Cardiac muscle cell (in vitro differentiated cells and primary cell): ENCODE results near the gene PTH2R. TPM values are rescaled to one million over a fixed set of nuclear protein-coding genes. Genes with fewer than 3 reads are reported as not detected.
A peak's percentile ranks its signal among the peaks of the same experiment; 100 is the strongest.

ENCODE experiments used
- DNase-seq, 2 donors: peaks; one replicate each; pipeline versions ENCODE4 v3.0.0 to v3.0.0-alpha.2; 2010 to 2017; ENCODE audit warnings: low read depth in 1 of 2, low spot score in 1 of 2
- H3K27ac ChIP-seq: fragments of 200-600 bp; sonication (generic); 2 replicates; pipeline ENCODE4 v1.5.1; 2016
- H3K27me3 ChIP-seq: fragments of 200-600 bp; sonication (generic); 2 replicates; pipeline ENCODE4 v1.6.0; 2016; ENCODE audit warnings: control low read depth
- H3K36me3 ChIP-seq: fragments of 200-600 bp; sonication (generic); 2 replicates; pipeline ENCODE4 v1.5.1; 2016; ENCODE audit warnings: control low read depth
- H3K4me1 ChIP-seq: fragments of 200-600 bp; sonication (generic); 2 replicates; pipeline ENCODE4 v1.8.1; 2017; ENCODE audit warnings: low read depth, mild to moderate bottlenecking, mixed run types
- H3K4me3 ChIP-seq: fragments of 200-600 bp; sonication (generic); 2 replicates; pipeline ENCODE4 v1.5.1; 2016; ENCODE audit warnings: mild to moderate bottlenecking
- H3K9me3 ChIP-seq: fragments of 200-600 bp; sonication (generic); 2 replicates; pipeline ENCODE4 v1.5.1; 2017; ENCODE audit warnings: low read depth, mild to moderate bottlenecking, control low read depth
- polyA plus RNA-seq: library from polyadenylated mRNA; unstranded; fragments of >200 nt; fragmentation: Nextera tagmentation; extraction: Ambion mirVana; gene quantifications from 2 replicates; pipeline ENCODE4 v1.2.1, GENCODE V29; 2016
- total RNA-seq: library from RNA; depleted of rRNA; stranded (reverse); fragments of >200 nt; gene quantifications from 2 replicates; pipeline ENCODE4 v1.2.3, GENCODE V29; 2016
- TF ChIP-seq, protein P1 (sequence below): IDR thresholded peaks from 2 replicates; pipeline ENCODE4 v1.5.1; 2012; ENCODE audit warnings: low read depth, mild to moderate bottlenecking, low read length

The PTH2R gene
- total and polyA plus RNA-seq, 2 experiments from 2014 or later, result 0.09 TPM; not detected in 1

GRCh38 chr2:208407667-208408066 is 1.1 kb downstream of the PTH2R start:
- Histone ChIP-seq H3K4me1 (no peaks in the 10 kb centered on the region), H3K4me3 (no peak overlapping the region), H3K27ac (no peak overlapping the region), H3K9me3 (no peaks in the 10 kb centered on the region), H3K36me3 (no peaks in the 10 kb centered on the region), H3K27me3 (peaks cover 66% of the 10 kb centered on the region)
- DNase-seq, result peak; percentile 20 to 30
- TF ChIP-seq, protein P1, sequence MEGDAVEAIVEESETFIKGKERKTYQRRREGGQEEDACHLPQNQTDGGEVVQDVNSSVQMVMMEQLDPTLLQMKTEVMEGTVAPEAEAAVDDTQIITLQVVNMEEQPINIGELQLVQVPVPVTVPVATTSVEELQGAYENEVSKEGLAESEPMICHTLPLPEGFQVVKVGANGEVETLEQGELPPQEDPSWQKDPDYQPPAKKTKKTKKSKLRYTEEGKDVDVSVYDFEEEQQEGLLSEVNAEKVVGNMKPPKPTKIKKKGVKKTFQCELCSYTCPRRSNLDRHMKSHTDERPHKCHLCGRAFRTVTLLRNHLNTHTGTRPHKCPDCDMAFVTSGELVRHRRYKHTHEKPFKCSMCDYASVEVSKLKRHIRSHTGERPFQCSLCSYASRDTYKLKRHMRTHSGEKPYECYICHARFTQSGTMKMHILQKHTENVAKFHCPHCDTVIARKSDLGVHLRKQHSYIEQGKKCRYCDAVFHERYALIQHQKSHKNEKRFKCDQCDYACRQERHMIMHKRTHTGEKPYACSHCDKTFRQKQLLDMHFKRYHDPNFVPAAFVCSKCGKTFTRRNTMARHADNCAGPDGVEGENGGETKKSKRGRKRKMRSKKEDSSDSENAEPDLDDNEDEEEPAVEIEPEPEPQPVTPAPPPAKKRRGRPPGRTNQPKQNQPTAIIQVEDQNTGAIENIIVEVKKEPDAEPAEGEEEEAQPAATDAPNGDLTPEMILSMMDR, result peak; percentile 23

DNA sequence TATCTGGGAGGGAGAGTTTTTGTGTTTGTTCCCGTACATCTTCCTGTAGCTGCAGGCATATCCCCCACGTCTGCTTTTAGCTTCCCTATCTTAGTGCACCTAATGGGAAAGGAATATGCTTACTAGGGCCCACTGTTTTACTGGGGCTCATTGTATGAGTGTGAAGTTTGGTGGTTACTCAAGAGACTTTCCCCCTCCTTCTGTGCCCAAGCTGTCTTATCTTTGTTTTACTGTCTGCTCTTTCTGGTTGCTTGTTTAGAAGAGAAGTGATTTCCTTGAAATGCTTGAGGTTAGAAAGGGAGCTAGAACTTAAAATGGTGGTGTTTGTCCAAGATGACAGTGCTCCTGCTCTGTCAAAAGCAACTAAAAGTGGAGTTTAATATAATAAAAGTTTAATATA is 7.3 kb downstream of the PTH2R start:
- no peaks in the 10 kb centered on the region for H3K36me3 ChIP-seq
- H3K9me3 ChIP-seq, result no peaks in the 10 kb centered on the region
- H3K27me3 ChIP-seq, result peaks cover 11% of the 10 kb centered on the region
- TF ChIP-seq, protein P1, result no peak
- no peak for DNase-seq
- H3K4me3 ChIP-seq, result no peak overlapping the region
- no peaks in the 10 kb centered on the region for H3K4me1 ChIP-seq
- H3K27ac ChIP-seq, result no peak overlapping the region

- Histone ChIP-seq H3K9me3 (no peaks in the 10 kb centered on the region), H3K27me3 (no peaks in the 10 kb centered on the region), H3K4me1 (no peaks in the 10 kb centered on the region), H3K36me3 (no peaks in the 10 kb centered on the region), H3K4me3 (no peak overlapping the region), H3K27ac (no peak overlapping the region)
- DNase-seq, result no peak
- TF ChIP-seq, protein P1, result no peak
Observed at GRCh38 chr2:208415255-208415654, 8.7 kb downstream of the PTH2R start.

DNA sequence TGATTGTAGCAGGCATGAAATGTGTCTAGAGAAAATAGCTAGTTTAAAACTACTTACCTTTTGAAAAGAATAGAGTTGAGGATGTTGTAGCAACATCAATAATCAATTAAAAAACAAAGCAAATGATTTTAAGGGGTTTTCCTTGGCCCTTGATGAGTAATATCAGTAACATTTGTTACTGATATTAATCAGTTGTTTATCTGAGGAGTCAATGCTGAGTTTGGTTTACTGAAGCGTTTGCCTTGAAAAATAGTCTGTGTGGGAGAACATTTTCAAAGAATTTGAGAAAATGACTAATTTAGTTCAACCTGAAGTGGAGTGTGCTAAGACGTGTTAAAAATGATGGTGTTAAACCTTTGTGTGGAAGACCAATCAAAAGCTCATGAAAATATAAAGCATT is 9.3 kb downstream of the PTH2R start:
- Histone ChIP-seq H3K9me3 (no peaks in the 10 kb centered on the region), H3K36me3 (no peaks in the 10 kb centered on the region)

DNA sequence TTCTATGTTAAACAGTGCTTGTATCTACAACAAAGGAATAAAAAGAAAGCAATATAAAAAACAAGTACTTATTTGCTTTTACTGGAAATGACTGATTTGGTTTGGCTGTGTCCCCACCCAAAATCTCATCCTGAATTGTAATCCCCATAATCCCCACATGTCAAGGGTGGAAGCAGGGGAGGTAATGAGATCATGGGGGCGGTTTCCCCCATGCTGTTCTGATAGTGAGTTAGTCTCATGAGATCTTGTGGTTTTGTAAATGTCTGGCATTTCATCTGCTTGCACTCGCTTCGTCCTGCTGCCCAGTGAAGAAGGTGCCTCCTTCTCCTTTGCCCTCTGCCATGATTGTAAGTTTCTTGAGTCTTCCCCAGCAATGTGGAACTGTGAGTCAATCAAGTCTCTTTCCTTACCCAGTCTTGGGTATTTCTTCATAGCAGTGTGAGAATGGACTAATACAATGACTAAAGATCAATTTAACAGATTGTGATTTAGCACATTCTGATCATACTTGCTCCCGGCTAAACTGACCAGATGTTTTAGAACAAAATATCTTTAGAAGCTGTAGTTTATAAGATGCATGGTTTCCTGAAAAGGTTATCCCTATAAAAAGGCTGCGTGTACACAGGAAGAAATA is 19.9 kb downstream of the PTH2R start:
- no peaks in the 10 kb centered on the region for H3K9me3 ChIP-seq
- DNase-seq, result no peak
- H3K27ac ChIP-seq, result no peak overlapping the region

More for the DNA sequence above, 9.3 kb downstream of the PTH2R start:
- DNase-seq, result no peak
- Histone ChIP-seq H3K4me1 (no peaks in the 10 kb centered on the region), H3K27ac (no peak overlapping the region), H3K27me3 (no peaks in the 10 kb centered on the region), H3K4me3 (no peak overlapping the region)
- TF ChIP-seq, protein P1, result no peak

More for the DNA sequence above, 19.9 kb downstream of the PTH2R start:
- no peaks in the 10 kb centered on the region for H3K27me3 ChIP-seq
- TF ChIP-seq, protein P1, result no peak
- H3K4me1 ChIP-seq, result no peaks in the 10 kb centered on the region
- H3K36me3 ChIP-seq, result no peaks in the 10 kb centered on the region
- H3K4me3 ChIP-seq, result no peak overlapping the region
